Ovary (tissue), 10 donors: Measurements from ENCODE around the gene CATSPER4. TPM values are rescaled to one million over a fixed set of nuclear protein-coding genes. Genes with fewer than 3 reads are reported as not detected.

Experiments used
- DNase-seq, 5 donors: peaks; one replicate each; pipeline ENCODE4 v3.0.0-alpha.2; 2019 to 2020
- H3K27ac ChIP-seq, 2 donors: fragments of 200-600 bp; one replicate each; pipeline versions ENCODE4 v1.5.1 to v1.8.0; 2019 to 2022
- H3K27me3 ChIP-seq: fragments of 200-600 bp; one replicate; pipeline ENCODE4 v1.8.0; 2022
- H3K36me3 ChIP-seq: fragments of 200-600 bp; sonication (generic); one replicate; pipeline ENCODE4 v1.5.1; 2019
- H3K4me1 ChIP-seq: one replicate; pipeline ENCODE4 v1.8.1; 2013; ENCODE audit warnings: mild to moderate bottlenecking, moderate library complexity; ENCODE audit not compliant: insufficient read depth
- H3K4me3 ChIP-seq: fragments of 200-600 bp; sonication (generic); one replicate; pipeline ENCODE4 v1.5.1; 2017
- H3K9me3 ChIP-seq, 2 donors: fragments of 200-600 bp in 1 of 2; sonication (generic) in 1 of 2; one replicate each; pipeline versions ENCODE4 v1.5.1 to v1.8.1; 2013 to 2019; ENCODE audit warnings: mild to moderate bottlenecking in 1 of 2, moderate library complexity in 1 of 2
- EP300 ChIP-seq: sonication (generic); formaldehyde crosslinking; IDR thresholded peaks from one replicate; pipeline ENCODE4 v1.6.1; 2017; ENCODE audit warnings: antibody characterized with exemption
- POLR2A ChIP-seq: fragments of 450-650 bp; IDR thresholded peaks from one replicate; pipeline ENCODE4 v1.6.1; 2017; ENCODE audit warnings: antibody characterized with exemption, mild to moderate bottlenecking, moderate library complexity
- WGBS, 3 donors: extraction: QIAGEN DNeasy Blood & Tissue Kit in 1 of 3; methylation state at CpG; one replicate each; pipeline versions ENCODE4 v1.1.5 to v1.1.7; 2013 to 2017; 5-methylcytosine and 5-hydroxymethylcytosine counted together
- intact Hi-C, 4 donors: fragments of 100-400 bp; cut with DNase I; formaldehyde crosslinking; loops; one replicate each; pipeline versions ENCODE4 v1.11.0 to v1.15.1; 2022 to 2023
- long read RNA-seq, 3 donors: library from polyadenylated mRNA in 2 of 3; unstranded in 2 of 3; transcript quantifications; one replicate each; pipeline ENCODE4 v2.0.0 and lab custom pipeline, GENCODE V29; 2021 to 2026
- polyA plus RNA-seq, 2 donors: library from polyadenylated mRNA; stranded (reverse); fragments of 200-250 nt in 1 of 2; fragments of 350-450 nt in 1 of 2; fragmentation: Illumina TruSeq in 1 of 2; extraction: RNeasy Lipid Tissue Mini Kit (QIAGEN cat#74804) in 1 of 2; gene quantifications; one replicate each; pipeline ENCODE4 v1.2.3, GENCODE V29; 2013 to 2014
- total RNA-seq, 7 donors: library from RNA; depleted of rRNA in 2 of 7; stranded (reverse); fragments of >200 nt in 2 of 7; fragmentation: NEBNext Ultra II Directional in 3 of 7; extraction: Animal tissue kit (Norgen Biotek cat#: 25700) in 3 of 7; gene quantifications; one replicate each; pipeline versions ENCODE4 v1.1.0 to v1.2.4, GENCODE V29; 2016 to 2023
- TF ChIP-seq, protein P1 (sequence below), 3 donors: fragments of 450-650 bp in 2 of 3; fragments of 200-600 bp in 1 of 3; IDR thresholded peaks; one replicate each; pipeline versions ENCODE4 v1.5.1 to v1.8.0; 2016 to 2022; ENCODE audit warnings: antibody characterized with exemption in 3 of 3, mild to moderate bottlenecking in 1 of 3
- donor health status: DM: no; HTN: no; CAD: no; lungs with moderate emphysema.
- donor health status: DM: no; HTN: no; CAD: no.
- donor health status: Bipolar disorder and iron deficiency.
- donor health status: DM: yes; HTN: yes; CAD: no.
- donor health status: DM: no; HTN: no; CAD: no.
- donor health status: DM: yes; HTN: yes; CAD: no.

CATSPER4 gene
- total RNA-seq: not detected
- not detected for polyA plus RNA-seq
- long read RNA-seq, donor 1: 0 reads
- long read RNA-seq, donor 2: 0 reads
- long read RNA-seq, donor 3: 0 reads

DNA sequence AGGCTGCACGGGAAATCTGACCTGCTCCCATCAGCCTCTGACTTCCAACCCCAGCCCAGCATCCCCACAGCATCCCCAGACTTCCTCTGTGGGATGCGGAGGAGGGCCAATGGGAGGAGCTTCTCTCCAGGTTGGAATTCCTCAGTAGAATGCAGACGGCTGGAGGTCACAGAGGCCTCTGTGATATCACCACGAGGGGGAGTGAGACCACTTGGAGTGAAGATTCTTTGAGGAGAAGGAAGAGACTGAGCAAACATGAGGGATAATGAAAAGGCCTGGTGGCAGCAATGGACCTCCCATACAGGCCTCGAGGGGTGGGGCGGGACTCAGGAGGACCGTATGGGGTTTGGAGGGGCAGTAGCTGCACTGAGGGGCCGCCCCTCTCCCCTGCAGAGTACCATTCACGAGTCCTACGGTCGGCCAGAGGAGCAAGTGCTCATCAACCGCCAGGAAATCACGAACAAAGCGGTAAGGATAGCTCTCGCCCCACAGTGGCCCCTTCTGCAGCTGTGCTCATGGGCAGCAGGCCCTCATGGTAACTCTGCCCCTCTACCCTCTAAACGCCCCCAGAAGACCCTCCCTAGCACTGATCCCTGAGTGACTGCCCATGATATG is at the start of gene CATSPER4:
Gene CATSPER4, plus strand, starts transcription at position 230 of the 615 bp plus-strand sequence. Its CDS starts 26 bp downstream, at position 256.
- intact Hi-C loops: no loop called here
- WGBS, 3 donors: 49 to 54% (median 51%) methylated on average over 16 of the region's 16 CpGs
- Histone ChIP-seq H3K27ac (no peak within 1 kb of the TSS), H3K4me3 (no peak within 1 kb of the TSS), H3K9me3 (no peaks in the 10 kb centered on the region), H3K4me1 (no peaks in the 10 kb centered on the region), H3K27me3 (no peaks in the 10 kb centered on the region), H3K36me3 (no peaks in the 10 kb centered on the region)
- no peak for DNase-seq
- TF ChIP-seq POLR2A (no peak), EP300 (no peak)
- TF ChIP-seq, protein P1, sequence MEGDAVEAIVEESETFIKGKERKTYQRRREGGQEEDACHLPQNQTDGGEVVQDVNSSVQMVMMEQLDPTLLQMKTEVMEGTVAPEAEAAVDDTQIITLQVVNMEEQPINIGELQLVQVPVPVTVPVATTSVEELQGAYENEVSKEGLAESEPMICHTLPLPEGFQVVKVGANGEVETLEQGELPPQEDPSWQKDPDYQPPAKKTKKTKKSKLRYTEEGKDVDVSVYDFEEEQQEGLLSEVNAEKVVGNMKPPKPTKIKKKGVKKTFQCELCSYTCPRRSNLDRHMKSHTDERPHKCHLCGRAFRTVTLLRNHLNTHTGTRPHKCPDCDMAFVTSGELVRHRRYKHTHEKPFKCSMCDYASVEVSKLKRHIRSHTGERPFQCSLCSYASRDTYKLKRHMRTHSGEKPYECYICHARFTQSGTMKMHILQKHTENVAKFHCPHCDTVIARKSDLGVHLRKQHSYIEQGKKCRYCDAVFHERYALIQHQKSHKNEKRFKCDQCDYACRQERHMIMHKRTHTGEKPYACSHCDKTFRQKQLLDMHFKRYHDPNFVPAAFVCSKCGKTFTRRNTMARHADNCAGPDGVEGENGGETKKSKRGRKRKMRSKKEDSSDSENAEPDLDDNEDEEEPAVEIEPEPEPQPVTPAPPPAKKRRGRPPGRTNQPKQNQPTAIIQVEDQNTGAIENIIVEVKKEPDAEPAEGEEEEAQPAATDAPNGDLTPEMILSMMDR (IDR thresholded peaks at IDR 0.05): no peak

DNA sequence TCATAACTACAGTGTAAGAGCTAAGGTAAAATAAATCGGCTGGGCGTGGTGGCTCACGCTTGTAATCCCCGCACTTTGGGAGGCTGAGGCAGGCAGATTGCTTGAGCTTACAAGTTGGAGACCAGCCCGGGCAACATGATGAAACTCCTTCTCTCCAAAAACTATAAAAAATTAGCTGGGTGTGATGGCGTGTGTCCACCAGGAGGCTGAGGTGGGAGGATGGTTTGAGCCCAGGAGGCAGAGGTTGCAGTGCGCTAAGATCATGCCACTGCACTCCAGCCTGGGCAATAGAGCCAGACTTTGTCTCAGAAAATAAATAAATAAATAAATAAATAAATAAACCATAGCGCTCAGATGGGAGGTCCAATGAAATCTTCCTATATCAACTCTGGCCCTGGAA is 48.2 kb upstream of the CATSPER4 start:
- Histone ChIP-seq H3K36me3 (no peaks in the 10 kb centered on the region), H3K4me1 (no peaks in the 10 kb centered on the region), H3K27ac (no peak overlapping the region), H3K4me3 (no peak overlapping the region), H3K27me3 (no peaks in the 10 kb centered on the region), H3K9me3 (no peaks in the 10 kb centered on the region)
- TF ChIP-seq POLR2A (no peak), EP300 (no peak)
- TF ChIP-seq, protein P1 (IDR thresholded peaks at IDR 0.05): no peak
- WGBS, 3 donors: 79 to 83% (median 79%) methylated on average over 8 of the region's 8 CpGs
- no peak for DNase-seq
- intact Hi-C loops: loop anchor here in 3 of 4 donors (2.0 to 10.0 kb wide), 3 partner anchors 101 to 107 kb away; no protein-coding TSS in a partner anchor

DNA sequence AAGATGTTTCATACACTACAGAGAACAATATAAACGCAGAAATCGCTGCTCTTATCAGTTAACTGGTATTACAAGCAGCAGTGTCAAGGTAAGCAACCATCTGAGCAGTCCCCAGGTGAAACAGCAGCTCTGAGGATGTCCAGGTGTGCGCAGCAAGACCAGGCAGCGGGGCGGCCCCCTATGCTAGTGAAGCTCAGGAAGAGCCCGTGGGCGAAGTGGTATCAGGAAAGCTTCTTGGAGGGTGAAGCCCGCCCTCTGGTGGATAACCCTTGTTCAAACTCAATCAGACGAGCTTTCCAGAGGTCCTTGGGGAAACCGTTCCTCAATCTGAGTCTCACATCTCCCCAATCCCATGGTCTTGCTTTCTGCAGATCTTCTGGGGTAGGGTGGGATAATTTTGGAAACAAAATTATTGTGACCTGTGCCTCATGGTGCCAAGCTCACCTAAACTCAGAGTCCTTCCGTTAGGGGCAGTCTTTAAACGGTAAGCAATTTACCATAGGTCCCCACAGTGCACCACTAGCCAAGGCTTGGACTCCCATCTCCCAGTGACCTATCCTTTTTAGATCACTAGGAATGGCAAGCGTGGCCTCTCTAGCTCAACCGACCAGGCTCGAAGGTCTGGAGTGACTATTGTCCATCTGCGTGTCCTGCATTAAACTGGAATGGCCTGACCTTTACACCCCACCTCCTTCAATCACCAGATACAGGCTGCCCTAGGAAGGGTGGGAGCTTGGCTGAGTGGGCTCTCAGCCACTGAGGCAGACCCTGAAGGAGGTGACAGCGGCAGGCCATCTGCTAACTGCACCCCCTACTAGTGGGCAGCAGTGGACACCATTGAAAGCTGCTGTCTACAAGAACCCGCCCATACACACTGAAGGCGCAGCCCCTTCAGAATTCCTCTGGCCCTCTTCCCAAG is 45.1 kb upstream of the CATSPER4 start:
- Histone ChIP-seq H3K4me1 (no peaks in the 10 kb centered on the region), H3K27me3 (no peaks in the 10 kb centered on the region), H3K36me3 (no peaks in the 10 kb centered on the region), H3K4me3 (no peak overlapping the region), H3K27ac (no peak overlapping the region), H3K9me3 (no peaks in the 10 kb centered on the region)
- WGBS, 3 donors: 17 to 25% (median 23%) methylated on average over 18 to 19 of the region's 19 CpGs
- peak; percentile 64 to 79 (median 75) for DNase-seq
- intact Hi-C loops: loop anchor here (5.0 to 10.0 kb wide), 2 partner anchors 43 to 110 kb away; no protein-coding TSS in a partner anchor
- TF ChIP-seq POLR2A: no peak
- TF ChIP-seq, protein P1 (IDR thresholded peaks at IDR 0.05): peak; percentile 35 to 61 (median 61)

DNA sequence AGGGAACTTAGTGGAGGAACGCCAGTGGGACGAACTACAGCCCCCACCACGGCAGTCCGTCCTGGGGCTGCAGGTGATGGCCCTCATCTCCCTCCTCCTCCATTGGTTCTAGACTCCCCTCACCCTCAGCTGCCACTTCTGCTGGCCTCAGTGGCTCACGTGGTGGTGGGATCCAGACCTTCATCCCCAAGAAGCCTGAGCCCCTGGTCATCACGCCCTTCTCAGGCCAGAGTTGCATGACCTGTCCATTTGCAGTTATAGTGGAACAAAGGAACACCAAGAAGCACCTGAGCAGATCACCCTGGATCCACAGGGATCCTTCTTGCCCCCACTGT is 44.5 kb upstream of the CATSPER4 start:
- H3K36me3 ChIP-seq: no peaks in the 10 kb centered on the region
- H3K27ac ChIP-seq: no peak overlapping the region
- no peak overlapping the region for H3K4me3 ChIP-seq
- no peaks in the 10 kb centered on the region for H3K9me3 ChIP-seq
- WGBS, 3 donors: 18 to 32% (median 27%) methylated on average over 6 of the region's 6 CpGs
- no peaks in the 10 kb centered on the region for H3K4me1 ChIP-seq
- intact Hi-C loops: loop anchor here (5.0 to 10.0 kb wide), 2 partner anchors 44 to 111 kb away; no protein-coding TSS in a partner anchor
- no peak for DNase-seq
- TF ChIP-seq, protein P1 (IDR thresholded peaks at IDR 0.05): no peak
- TF ChIP-seq POLR2A: no peak
- no peak for TF ChIP-seq EP300
- no peaks in the 10 kb centered on the region for H3K27me3 ChIP-seq
